ES-I3 (cell line): ENCODE data around the gene MPC2.
"Not testable (repeated sequence)": the region's sequence is repeated elsewhere in the genome, so short reads cannot be mapped to it uniquely, and the experiment has no call there.

Source experiments
- H3K36me3 ChIP-seq: 2 replicates; pipeline ENCODE4 v1.6.1; 2013; ENCODE audit warnings: mild to moderate bottlenecking, low read length, control low read depth, moderate library complexity; ENCODE audit not compliant: insufficient read depth
- H3K4me1 ChIP-seq: 2 replicates; pipeline ENCODE4 v1.6.1; 2013; ENCODE audit warnings: mild to moderate bottlenecking, control low read depth, low read length; ENCODE audit not compliant: insufficient read depth
- H3K9ac ChIP-seq: 2 replicates; pipeline ENCODE4 v1.6.1; 2013; ENCODE audit warnings: low read depth, mild to moderate bottlenecking, low read length, moderate library complexity
- H3K9me3 ChIP-seq: 2 replicates; pipeline ENCODE4 v1.6.1; 2013; ENCODE audit warnings: mild to moderate bottlenecking, low read length, moderate library complexity; ENCODE audit not compliant: control insufficient read depth, insufficient read depth

Gene MPC2

DNA sequence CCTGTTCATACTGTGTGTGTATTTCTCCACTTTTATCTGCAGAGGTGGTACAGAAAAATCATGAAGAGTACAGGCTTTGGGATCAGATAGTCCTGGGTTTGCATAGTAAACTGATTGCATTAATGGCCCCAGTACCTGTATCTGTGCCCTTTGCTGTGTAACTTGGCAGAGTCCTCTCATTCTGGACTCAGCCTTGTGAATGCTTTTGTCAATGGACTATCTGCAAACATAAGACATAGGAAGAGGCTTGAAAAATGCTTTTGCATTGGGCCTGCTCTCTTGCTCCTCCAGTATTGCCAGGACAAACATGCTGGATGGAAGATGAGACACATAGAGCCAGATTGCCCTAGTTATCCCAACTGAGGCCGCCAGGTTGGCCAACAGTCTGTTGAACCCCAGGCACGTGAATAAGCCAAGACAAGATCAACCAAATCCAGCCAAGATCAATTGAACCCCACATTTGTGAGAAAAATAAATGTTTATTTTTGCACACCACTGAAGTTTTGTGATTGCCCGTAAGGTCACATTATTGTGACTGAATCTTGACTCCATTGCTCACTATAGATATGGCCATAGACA is 60.2 kb downstream of the MPC2 start:
- H3K9me3 ChIP-seq, result no peaks in the 10 kb centered on the region
- no peak overlapping the region for H3K9ac ChIP-seq
- H3K36me3 ChIP-seq, result no peaks in the 10 kb centered on the region
- H3K4me1 ChIP-seq, result peaks cover 11% of the 10 kb centered on the region

- peaks cover 26% of the 10 kb centered on the region for H3K4me1 ChIP-seq
- no peaks in the 10 kb centered on the region for H3K9me3 ChIP-seq
- H3K9ac ChIP-seq, result no peak overlapping the region
- H3K36me3 ChIP-seq, result no peaks in the 10 kb centered on the region
These were observed 65.5 kb downstream of the MPC2 start for GRCh38 chr1:167871331-167871730.

- not testable (repeated sequence) for H3K9me3 ChIP-seq, H3K9ac ChIP-seq, H3K36me3 ChIP-seq
- H3K4me1 ChIP-seq, result peaks cover 15% of the 10 kb centered on the region; the same call in 1 of the 2 replicates
These were observed 67.5 kb downstream of the MPC2 start for GRCh38 chr1:167869157-167870001.

DNA sequence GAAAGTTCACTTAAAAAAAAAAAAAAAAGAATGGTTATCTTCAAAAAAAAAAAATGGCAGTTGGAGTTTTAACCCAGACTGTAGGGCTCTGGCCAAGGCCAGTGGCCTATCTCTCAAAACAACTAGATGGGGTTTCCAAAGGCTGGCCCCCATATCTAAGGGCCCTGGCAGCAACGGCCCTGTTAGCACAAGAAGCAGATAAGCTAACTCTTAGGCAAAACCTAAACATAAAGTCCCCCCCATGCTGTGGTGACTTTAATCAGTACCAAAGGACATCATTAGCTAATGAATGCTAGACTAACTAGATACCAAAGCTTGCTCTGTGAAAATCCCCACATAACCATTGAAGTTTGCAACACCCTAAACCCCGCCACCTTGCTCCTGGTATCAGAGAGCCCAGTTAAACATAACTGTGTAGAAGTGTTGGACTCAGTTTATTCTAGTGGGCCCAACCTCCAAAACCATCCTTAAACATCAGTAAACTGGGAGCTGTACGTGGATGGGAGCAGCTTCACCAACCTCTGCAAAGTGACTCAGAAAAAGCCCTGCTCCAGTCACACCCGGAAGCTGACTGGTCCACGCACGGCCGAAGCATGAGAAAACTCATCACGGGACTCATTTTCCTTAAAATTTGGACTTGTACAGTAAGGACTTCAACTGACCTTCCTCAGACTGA is 70.0 kb downstream of the MPC2 start:
- H3K9me3 ChIP-seq, H3K9ac ChIP-seq, H3K36me3 ChIP-seq: not testable (repeated sequence)
- H3K4me1 ChIP-seq, result peaks cover 19% of the 10 kb centered on the region
